ENCODE measurements around the gene DDX59. TPM values are rescaled to one million over a fixed set of nuclear protein-coding genes. Genes with fewer than 3 reads are reported as not detected.
A peak's percentile ranks its signal among the peaks of the same experiment; 100 is the strongest.

Gene DDX59
- polyA plus RNA-seq, 3 donors: 14.3 to 18.6 (median 14.9) TPM

- Mint-ChIP-seq H3K27me3 (ENCODE audit: low read depth in 3 of 3) (peaks cover 0 to 2% (median 2%) of the 10 kb centered on the region in 3 donors), H3K36me3 (peaks cover 12 to 20% of the 10 kb centered on the region in 2 donors), H3K9me3 (no peaks in the 10 kb centered on the region), H3K27ac (peak overlapping the region; percentile 91 to 98 (median 95)), H3K4me1 (peaks cover 34% of the 10 kb centered on the region), H3K4me3 (no peak overlapping the region)
- Histone ChIP-seq H3K27ac (ENCODE audit: low read depth in 1 of 2, low read length in 2 of 2) (peak overlapping the region; percentile 34 to 87), H3K4me3 (replicated peaks in 1 of 3; ENCODE audit: low read depth in 2 of 3, low read length in 3 of 3) (peak overlapping the region in 1 of 3 experiments; percentile 61), H2AFZ (ENCODE audit: insufficient read depth, low read depth, low read length, poor library complexity, severe bottlenecking) (no peak overlapping the region), H3K27me3 (ENCODE audit: control insufficient read depth in 2 of 2, insufficient read depth in 2 of 2, low read length in 2 of 2) (no peaks in the 10 kb centered on the region), H3K4me1 (ENCODE audit: control insufficient read depth in 1 of 2, insufficient read depth in 2 of 2, low read length in 2 of 2) (peaks cover 38 to 42% of the 10 kb centered on the region in 2 donors), H3K9ac (ENCODE audit: insufficient read depth, low read length, poor library complexity, severe bottlenecking) (no peak overlapping the region), H3K36me3 (replicated peaks in 1 of 2; ENCODE audit: control insufficient read depth in 1 of 2, insufficient read depth in 2 of 2, low read length in 2 of 2) (peaks cover 0 to 16% of the 10 kb centered on the region in 2 donors), H3K9me3 (replicated peaks in 1 of 2; ENCODE audit: control insufficient read depth in 1 of 2, insufficient read depth in 1 of 2, low read length in 2 of 2) (no peaks in the 10 kb centered on the region), H3K4me2 (replicated peaks; ENCODE audit: extremely low read depth, low read length, poor library complexity, severe bottlenecking) (peak overlapping the region; percentile 73), H3K79me2 (ENCODE audit: insufficient read depth, low read length) (no peaks in the 10 kb centered on the region), H4K20me1 (ENCODE audit: insufficient read depth, low read length) (no peaks in the 10 kb centered on the region)
- TF ChIP-seq CTCF (IDR thresholded peaks at IDR 0.05): no peak
- WGBS (ENCODE audit: insufficient coverage): 100% methylated on average over 3 of the region's 5 CpGs
- peak in 2 of 3 donors; percentile 48 to 51 for DNase-seq
- intact Hi-C loops (cut with micrococcal nuclease): no loop called here
Observed at GRCh38 chr1:200640963-200641401, 28.7 kb downstream of the DDX59 start.

- peaks cover 0 to 11% of the 10 kb centered on the region in 2 donors for H3K36me3 ChIP-seq (replicated peaks in 1 of 2; ENCODE audit: control insufficient read depth in 1 of 2, insufficient read depth in 2 of 2, low read length in 2 of 2)
- Mint-ChIP-seq H3K9me3 (no peaks in the 10 kb centered on the region), H3K4me3 (peak overlapping the region in 1 of 2 donors; percentile 72), H3K27me3 (ENCODE audit: low read depth in 3 of 3) (peaks cover 0 to 2% (median 2%) of the 10 kb centered on the region in 3 donors), H3K36me3 (peaks cover 12 to 16% of the 10 kb centered on the region in 2 donors), H3K4me1 (peaks cover 34% of the 10 kb centered on the region), H3K27ac (peak overlapping the region; percentile 91 to 98 (median 95))
- H3K9me3 ChIP-seq (replicated peaks in 1 of 2; ENCODE audit: control insufficient read depth in 1 of 2, insufficient read depth in 1 of 2, low read length in 2 of 2): no peaks in the 10 kb centered on the region
- H3K9ac ChIP-seq (ENCODE audit: insufficient read depth, low read length, poor library complexity, severe bottlenecking): no peak overlapping the region
- WGBS (ENCODE audit: insufficient coverage): no CpG with 5 or more reads among the region's 4 CpGs
- no peaks in the 10 kb centered on the region for H3K79me2 ChIP-seq (ENCODE audit: insufficient read depth, low read length)
- H2AFZ ChIP-seq (ENCODE audit: insufficient read depth, low read depth, low read length, poor library complexity, severe bottlenecking): no peak overlapping the region
- DNase-seq: no peak
- H3K4me3 ChIP-seq (replicated peaks in 1 of 3; ENCODE audit: low read depth in 2 of 3, low read length in 3 of 3): peak overlapping the region in 1 of 3 experiments; percentile 61
- peak overlapping the region; percentile 73 for H3K4me2 ChIP-seq (replicated peaks; ENCODE audit: extremely low read depth, low read length, poor library complexity, severe bottlenecking)
- intact Hi-C loops (cut with micrococcal nuclease): no loop called here
- H4K20me1 ChIP-seq (ENCODE audit: insufficient read depth, low read length): no peaks in the 10 kb centered on the region
- H3K27ac ChIP-seq (ENCODE audit: low read depth in 1 of 2, low read length in 2 of 2): peak overlapping the region; percentile 34 to 87
- H3K4me1 ChIP-seq (ENCODE audit: control insufficient read depth in 1 of 2, insufficient read depth in 2 of 2, low read length in 2 of 2): peaks cover 37 to 42% of the 10 kb centered on the region in 2 donors
- H3K27me3 ChIP-seq (ENCODE audit: control insufficient read depth in 2 of 2, insufficient read depth in 2 of 2, low read length in 2 of 2): no peaks in the 10 kb centered on the region
- no peak for TF ChIP-seq CTCF (IDR thresholded peaks at IDR 0.05)
Observed at GRCh38 chr1:200640373-200640962, 29.2 kb downstream of the DDX59 start.
